ENCODE measurements around the gene P2RY6. TPM values are rescaled to one million over a fixed set of nuclear protein-coding genes. Genes with fewer than 3 reads are reported as not detected.
A peak's percentile ranks its signal among the peaks of the same experiment; 100 is the strongest.

Gene P2RY6
- total and polyA plus RNA-seq, 7 donors = 1.2 to 5.5 (median 2.5) TPM; not detected in 1

- intact Hi-C loops (cut with DNase I) = no loop called here
Observed at GRCh38 chr11:73237471-73238290, 34.5 kb upstream of the P2RY6 start.

GRCh38 chr11:73239111-73239521 is 33.0 kb upstream of the P2RY6 start:
- H3K4me3 ChIP-seq = no peak overlapping the region
- no peak for TF ChIP-seq CTCF (IDR thresholded peaks at IDR 0.05)
- TF ChIP-seq POLR2AphosphoS5 (IDR thresholded peaks at IDR 0.05) = no peak
- no peak for TF ChIP-seq POLR2A (IDR thresholded peaks at IDR 0.05)
- TF ChIP-seq EP300 (IDR thresholded peaks at IDR 0.05) = no peak
- no peaks in the 10 kb centered on the region for H3K36me3 ChIP-seq
- H3K27ac ChIP-seq = no peak overlapping the region
- WGBS, 2 donors = 93 to 94% methylated on average over 6 of the region's 6 CpGs
- intact Hi-C loops (cut with DNase I) = no loop called here
- no peaks in the 10 kb centered on the region for H3K27me3 ChIP-seq
- no peaks in the 10 kb centered on the region for H3K9me3 ChIP-seq
- peaks cover 0 to 12% (median 6%) of the 10 kb centered on the region in 4 donors for H3K4me1 ChIP-seq
- peak; percentile 56 for DNase-seq

More at GRCh38 chr11:73237471-73238290, 34.5 kb upstream of the P2RY6 start:
- WGBS, 2 donors = 81 to 83% methylated on average over 10 of the region's 10 CpGs
- H3K4me1 ChIP-seq = peaks cover 0 to 26% (median 13%) of the 10 kb centered on the region in 4 donors
- H3K9me3 ChIP-seq = no peaks in the 10 kb centered on the region
- DNase-seq = peak; percentile 44
- no peaks in the 10 kb centered on the region for H3K36me3 ChIP-seq
- no peak overlapping the region for H3K27ac ChIP-seq
- no peak for TF ChIP-seq POLR2A (IDR thresholded peaks at IDR 0.05)
- no peak for TF ChIP-seq EP300 (IDR thresholded peaks at IDR 0.05)
- no peak for TF ChIP-seq POLR2AphosphoS5 (IDR thresholded peaks at IDR 0.05)
- no peak overlapping the region for H3K4me3 ChIP-seq
- no peaks in the 10 kb centered on the region for H3K27me3 ChIP-seq

GRCh38 chr11:73239571-73240189 is 32.5 kb upstream of the P2RY6 start:
- intact Hi-C loops (cut with DNase I) = loop anchor here (2.0 to 10.0 kb wide), 3 partner anchors 53 to 407 kb away; no protein-coding TSS in a partner anchor

GRCh38 chr11:73240190-73240781 is 31.9 kb upstream of the P2RY6 start:
- DNase-seq = peak; percentile 70

More at GRCh38 chr11:73239571-73240189, 32.5 kb upstream of the P2RY6 start:
- Histone ChIP-seq H3K9me3 (no peaks in the 10 kb centered on the region), H3K27me3 (no peaks in the 10 kb centered on the region), H3K27ac (no peak overlapping the region), H3K4me3 (no peak overlapping the region), H3K4me1 (peaks cover 0 to 9% (median 5%) of the 10 kb centered on the region in 4 donors), H3K36me3 (no peaks in the 10 kb centered on the region)
- TF ChIP-seq EP300 (IDR thresholded peaks at IDR 0.05) = no peak
- TF ChIP-seq POLR2A (IDR thresholded peaks at IDR 0.05) = no peak
- TF ChIP-seq POLR2AphosphoS5 (IDR thresholded peaks at IDR 0.05) = no peak
- TF ChIP-seq CTCF (IDR thresholded peaks at IDR 0.05) = no peak
- DNase-seq = peak; percentile 25
- 84 to 87% methylated on average over 7 of the region's 7 CpGs for WGBS, 2 donors

GRCh38 chr11:73241300-73241699 is 30.8 kb upstream of the P2RY6 start:
- intact Hi-C loops (cut with DNase I) = loop anchor here (2.0 to 10.0 kb wide), 3 partner anchors 54 to 409 kb away; no protein-coding TSS in a partner anchor
- 90 to 92% methylated on average over 4 of the region's 4 CpGs for WGBS, 2 donors
- H3K27ac ChIP-seq = no peak overlapping the region
- TF ChIP-seq POLR2AphosphoS5 (IDR thresholded peaks at IDR 0.05) (no peak), EP300 (IDR thresholded peaks at IDR 0.05) (no peak), CTCF (IDR thresholded peaks at IDR 0.05) (no peak), POLR2A (IDR thresholded peaks at IDR 0.05) (no peak)
- H3K36me3 ChIP-seq = no peaks in the 10 kb centered on the region
- H3K27me3 ChIP-seq = no peaks in the 10 kb centered on the region
- H3K4me3 ChIP-seq = no peak overlapping the region
- peak; percentile 9 for DNase-seq
- H3K9me3 ChIP-seq = no peaks in the 10 kb centered on the region
- peaks cover 0 to 9% (median 5%) of the 10 kb centered on the region in 4 donors for H3K4me1 ChIP-seq

More at GRCh38 chr11:73240190-73240781, 31.9 kb upstream of the P2RY6 start:
- Histone ChIP-seq H3K9me3 (no peaks in the 10 kb centered on the region), H3K4me3 (no peak overlapping the region), H3K36me3 (no peaks in the 10 kb centered on the region), H3K27ac (no peak overlapping the region), H3K4me1 (peaks cover 0 to 9% (median 5%) of the 10 kb centered on the region in 4 donors), H3K27me3 (no peaks in the 10 kb centered on the region)
- intact Hi-C loops (cut with DNase I) = loop anchor here (2.0 to 10.0 kb wide), 3 partner anchors 53 to 408 kb away; no protein-coding TSS in a partner anchor
- WGBS, 2 donors = 74 to 78% methylated on average over 4 of the region's 4 CpGs
- TF ChIP-seq EP300 (IDR thresholded peaks at IDR 0.05) = no peak
- TF ChIP-seq POLR2AphosphoS5 (IDR thresholded peaks at IDR 0.05) = peak in 1 of 4 donors; percentile 21
